SW480 (cell line): ENCODE results near the gene COPS8.

Source experiments
- DNase-seq: peaks from one replicate; pipeline ENCODE4 v3.0.0-alpha.2; 2016; ENCODE audit warnings: low spot score

The COPS8 gene

GRCh38 chr2:237101118-237101979, 15.7 kb downstream of the COPS8 start:
- no peak for DNase-seq

- no peak for DNase-seq
These were observed 16.7 kb downstream of the COPS8 start for GRCh38 chr2:237102428-237102827.

GRCh38 chr2:237109421-237109934, 23.8 kb downstream of the COPS8 start:
- DNase-seq, result no peak

- DNase-seq, result no peak
These were observed 27.5 kb downstream of the COPS8 start for GRCh38 chr2:237113026-237113795.

GRCh38 chr2:237115870-237116269, 30.2 kb downstream of the COPS8 start:
- no peak for DNase-seq

GRCh38 chr2:237116431-237116830, 30.7 kb downstream of the COPS8 start:
- DNase-seq, result no peak

- no peak for DNase-seq
These were observed 32.3 kb downstream of the COPS8 start for GRCh38 chr2:237118025-237118424.

GRCh38 chr2:237118561-237119155, 33.0 kb downstream of the COPS8 start:
- no peak for DNase-seq

GRCh38 chr2:237120916-237121315, 35.2 kb downstream of the COPS8 start:
- no peak for DNase-seq

GRCh38 chr2:237121321-237121720, 35.6 kb downstream of the COPS8 start:
- no peak for DNase-seq

- DNase-seq, result peak; percentile 81
These were observed 36.6 kb downstream of the COPS8 start for GRCh38 chr2:237122214-237122666.

- no peak for DNase-seq
These were observed 39.1 kb downstream of the COPS8 start for GRCh38 chr2:237124820-237125219.

- no peak for DNase-seq
These were observed 40.3 kb downstream of the COPS8 start for GRCh38 chr2:237125967-237126366.

- no peak for DNase-seq
These were observed 41.0 kb downstream of the COPS8 start for GRCh38 chr2:237126519-237127174.

- DNase-seq, result peak; percentile 56
These were observed 42.5 kb downstream of the COPS8 start for GRCh38 chr2:237128026-237128703.

- DNase-seq, result no peak
These were observed 43.3 kb downstream of the COPS8 start for GRCh38 chr2:237128845-237129592.

- DNase-seq, result no peak
These were observed 44.1 kb downstream of the COPS8 start for GRCh38 chr2:237129625-237130263.

GRCh38 chr2:237130562-237131421, 45.1 kb downstream of the COPS8 start:
- no peak for DNase-seq
